Suppressor macrophage (primary cell): ENCODE data around the gene ADPRS.
A peak's percentile ranks its signal among the peaks of the same experiment; 100 is the strongest.

Experiments used
- DNase-seq, 4 experiments: peaks; one replicate each; pipeline ENCODE4 v3.0.0-alpha.2; 2020 to 2022

The ADPRS gene

DNA sequence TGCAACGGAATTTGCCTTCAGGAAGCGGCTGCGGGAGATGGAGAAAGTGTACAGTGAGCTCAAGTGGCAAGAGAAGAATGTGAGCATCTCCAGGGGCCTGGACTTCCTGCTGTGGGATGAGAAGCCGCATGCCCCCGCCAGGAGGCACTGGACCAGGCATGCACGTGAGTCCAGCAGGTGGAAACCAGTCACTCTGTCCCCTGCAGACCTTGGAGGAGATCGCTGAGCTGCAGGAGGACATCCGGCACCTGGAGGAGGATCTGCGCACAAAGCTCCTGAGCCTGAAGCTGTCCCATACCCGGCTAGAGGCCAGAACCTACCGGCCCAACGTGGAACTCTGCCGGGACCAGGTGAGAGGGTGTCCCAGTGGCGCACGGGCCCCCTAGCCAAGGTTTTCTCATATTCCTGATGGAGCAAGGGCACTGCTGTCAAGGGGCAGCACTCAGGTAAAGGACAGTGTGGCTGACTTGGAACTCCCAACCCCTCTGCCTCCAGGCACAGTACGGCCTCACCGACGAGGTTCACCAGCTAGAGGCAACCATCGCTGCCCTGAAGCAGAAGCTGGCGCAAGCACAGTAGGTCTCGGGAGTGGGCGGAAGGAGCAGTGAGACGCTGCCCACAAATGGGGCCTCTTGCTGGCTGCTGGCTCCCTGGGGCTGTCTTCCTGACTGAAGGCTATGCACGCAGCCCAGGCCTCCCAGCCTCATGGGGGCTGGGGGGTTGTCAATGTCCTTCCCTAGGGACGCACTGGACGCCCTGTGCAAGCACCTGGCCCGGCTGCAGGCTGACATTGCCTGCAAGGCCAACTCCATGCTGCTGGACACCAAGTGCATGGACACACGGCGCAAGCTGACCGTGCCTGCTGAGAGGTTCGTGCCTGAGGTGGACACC, 1.2 kb upstream of the ADPRS start:
- no peak for DNase-seq

DNA sequence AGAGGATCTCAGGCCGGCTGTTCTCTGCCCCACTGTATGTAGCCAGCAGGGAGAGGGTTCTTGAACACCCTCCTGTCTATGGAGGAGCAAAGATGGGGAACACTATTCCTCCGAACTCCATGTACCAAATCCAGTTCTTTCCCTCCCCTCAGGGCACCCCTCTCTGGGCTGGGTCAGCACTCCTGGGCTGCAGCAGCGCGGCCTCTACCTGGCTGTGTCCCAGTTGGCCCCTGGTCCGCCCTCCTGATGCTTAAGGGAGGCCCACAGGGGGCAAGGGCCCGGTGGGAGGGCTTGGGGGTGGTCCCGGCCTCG, 471 bp upstream of the ADPRS start:
- no peak for DNase-seq

- DNase-seq, result peak; percentile 63 to 81 (median 75)
Observed at GRCh38 chr1:36089393-36090121, 865 bp downstream of the ADPRS start.

- DNase-seq, result no peak
Observed at GRCh38 chr1:36091141-36091540, 2.4 kb downstream of the ADPRS start.

GRCh38 chr1:36091698-36092097, 3.0 kb downstream of the ADPRS start:
- DNase-seq, result no peak

DNA sequence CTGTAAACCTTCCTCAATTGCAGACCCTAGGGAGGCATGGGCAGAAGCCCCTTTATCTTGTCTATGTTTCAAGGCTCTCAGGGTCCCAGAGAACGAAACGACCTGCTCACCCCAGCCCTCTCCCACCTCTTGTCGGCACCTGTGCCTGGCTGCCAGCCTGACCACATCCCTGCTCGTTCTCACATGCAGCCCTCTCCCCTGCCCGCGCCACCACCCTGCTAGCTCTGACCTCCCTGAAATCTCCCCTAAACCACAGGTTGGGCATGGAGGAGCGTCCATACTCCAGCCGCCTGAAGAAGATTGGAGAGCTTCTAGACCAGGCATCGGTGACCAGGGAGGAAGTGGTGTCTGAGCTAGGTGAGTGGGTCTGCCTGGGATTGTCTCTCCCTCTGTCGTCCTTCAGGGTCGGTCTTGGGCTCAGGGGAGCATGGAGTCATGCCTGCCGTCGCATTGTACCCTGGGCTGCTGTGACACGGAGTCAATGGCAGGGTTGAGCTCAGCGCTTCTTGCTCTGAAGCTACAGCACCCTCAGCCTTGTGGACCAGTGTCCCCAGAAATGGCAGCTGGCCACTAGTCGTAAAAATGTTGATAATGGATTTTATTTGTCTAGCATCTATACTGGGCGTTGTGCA, 3.6 kb downstream of the ADPRS start:
- DNase-seq, result no peak

- DNase-seq, result no peak
Observed at GRCh38 chr1:36092798-36093185, 4.1 kb downstream of the ADPRS start.

DNA sequence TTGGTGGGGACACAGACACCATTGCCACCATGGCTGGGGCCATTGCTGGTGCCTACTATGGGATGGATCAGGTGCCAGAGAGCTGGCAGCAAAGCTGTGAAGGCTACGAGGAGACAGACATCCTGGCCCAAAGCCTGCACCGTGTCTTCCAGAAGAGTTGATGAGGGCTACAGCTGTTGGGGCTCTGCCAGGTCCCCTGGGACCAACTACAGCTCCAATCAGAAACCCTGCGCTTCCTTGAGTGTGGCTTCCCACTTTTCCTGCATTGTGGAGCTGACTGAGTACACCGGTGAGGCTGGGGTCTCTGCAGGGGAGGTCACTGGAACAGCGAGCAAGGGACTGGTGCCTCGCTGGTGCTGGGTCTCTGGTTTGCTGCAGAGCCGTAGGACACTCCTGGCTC, 4.5 kb downstream of the ADPRS start:
- no peak for DNase-seq

- DNase-seq, result peak; percentile 37 to 61 (median 54)
Observed at GRCh38 chr1:36093929-36094328, 5.2 kb downstream of the ADPRS start.

GRCh38 chr1:36094621-36095061, 5.9 kb downstream of the ADPRS start:
- DNase-seq, result no peak

GRCh38 chr1:36095760-36096405, 7.2 kb downstream of the ADPRS start:
- DNase-seq, result peak; percentile 60 to 82 (median 80)

GRCh38 chr1:36096500-36097432, 8.1 kb downstream of the ADPRS start:
- no peak for DNase-seq

DNA sequence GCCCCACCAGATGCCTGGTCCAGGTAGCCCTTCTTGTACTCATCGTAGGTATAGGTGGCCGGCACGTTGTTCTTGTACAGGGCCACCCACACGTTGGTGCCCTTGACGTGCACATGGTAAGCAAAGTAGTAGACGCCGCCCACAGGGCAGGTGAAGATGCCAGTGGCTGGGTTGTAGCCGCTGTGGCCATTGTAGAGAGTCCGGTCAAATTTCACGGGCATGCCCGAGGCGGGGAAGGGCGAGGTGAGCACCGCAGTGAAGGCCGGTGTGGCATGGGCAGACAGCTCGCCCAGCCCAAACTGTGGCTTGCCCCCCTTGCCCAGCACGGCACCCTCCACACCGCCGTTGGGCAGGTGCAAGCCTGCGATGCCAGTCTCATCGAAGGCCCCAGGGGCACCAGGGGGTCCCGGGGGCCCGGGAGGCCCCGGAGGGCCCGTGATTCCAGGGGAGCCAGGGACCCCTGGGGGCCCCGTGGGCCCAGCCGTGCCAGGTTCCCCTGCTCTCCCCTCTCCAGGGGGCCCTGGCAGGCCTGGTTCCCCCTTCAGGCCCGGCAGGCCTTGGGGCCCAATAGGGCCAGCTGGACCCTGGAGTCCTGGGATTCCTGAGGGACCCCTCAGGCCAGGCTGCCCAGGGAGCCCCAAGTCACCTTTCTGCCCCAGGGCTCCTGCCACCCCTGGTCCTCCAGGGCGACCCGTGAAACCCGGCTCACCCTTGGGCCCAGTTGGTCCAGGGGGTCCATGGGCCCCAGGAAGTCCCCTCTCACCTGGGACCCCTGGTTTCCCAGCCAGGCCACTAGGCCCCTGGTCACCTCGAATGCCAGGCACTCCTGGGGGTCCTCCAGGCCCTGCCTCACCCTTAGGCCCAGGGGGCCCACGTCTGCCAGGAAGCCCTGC, 9.2 kb downstream of the ADPRS start:
- no peak for DNase-seq

- no peak for DNase-seq
Observed at GRCh38 chr1:36098650-36099365, 10.1 kb downstream of the ADPRS start.

DNA sequence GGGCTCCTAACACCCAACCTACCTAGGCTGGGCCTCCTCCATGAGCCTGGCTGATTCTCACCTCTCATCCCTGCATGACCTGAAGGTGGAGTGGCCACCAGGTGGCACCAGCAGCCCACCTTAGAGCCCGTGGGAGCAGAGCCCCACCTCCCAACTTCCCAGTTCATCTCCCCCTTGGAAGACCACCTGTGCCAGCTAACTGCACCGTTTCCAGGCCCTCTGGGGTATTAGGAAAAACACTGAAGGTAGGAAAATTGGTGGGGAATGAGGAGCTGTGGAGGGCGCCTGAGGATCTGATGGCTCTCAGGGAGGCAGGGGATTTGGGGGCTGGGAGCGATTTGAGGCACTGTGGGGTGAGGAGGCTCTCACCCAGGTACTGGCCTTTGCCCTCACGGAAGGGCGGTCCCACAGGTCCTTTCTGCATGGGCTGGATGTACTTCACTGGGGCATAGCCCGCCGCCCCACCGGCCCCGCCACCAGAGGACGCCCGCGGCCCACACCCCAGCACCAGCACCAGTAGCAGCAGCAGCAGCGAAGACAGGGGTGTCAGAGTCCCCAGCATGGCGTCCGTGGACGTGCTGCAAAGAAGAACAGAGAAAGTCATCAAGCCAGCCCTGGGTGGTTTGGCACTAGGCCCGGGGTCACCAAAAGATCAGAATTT, 11.1 kb downstream of the ADPRS start:
- DNase-seq, result peak; percentile 75 to 88 (median 82)

GRCh38 chr1:36100376-36100775, 11.7 kb downstream of the ADPRS start:
- no peak for DNase-seq

GRCh38 chr1:36101546-36101945, 12.9 kb downstream of the ADPRS start:
- DNase-seq, result no peak

GRCh38 chr1:36106269-36106668, 17.6 kb downstream of the ADPRS start:
- DNase-seq, result no peak

GRCh38 chr1:36107394-36107793, 18.7 kb downstream of the ADPRS start:
- no peak for DNase-seq

DNA sequence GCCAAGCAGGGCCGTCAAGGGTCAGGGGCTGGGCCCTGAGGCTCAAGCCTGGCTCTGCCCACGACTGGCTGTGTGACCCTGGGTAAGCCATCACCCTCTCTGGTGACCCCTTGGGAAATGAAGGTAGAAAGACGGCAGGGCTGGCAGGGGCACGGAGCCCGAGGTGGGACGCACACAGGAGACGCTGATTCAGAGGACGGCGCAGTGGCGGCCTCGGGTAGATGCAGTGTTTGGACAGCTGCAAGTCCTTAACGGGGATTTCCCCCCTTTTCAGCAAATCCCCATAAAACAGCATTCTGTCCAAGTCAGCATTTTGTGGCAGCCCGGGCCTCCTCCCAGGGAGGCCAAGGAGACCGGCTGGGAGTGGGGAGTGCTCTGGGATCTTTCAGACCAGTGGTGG, 19.6 kb downstream of the ADPRS start:
- DNase-seq, result no peak
